ENCODE measurements around the gene METTL1. TPM values are rescaled to one million over a fixed set of nuclear protein-coding genes. Genes with fewer than 3 reads are reported as not detected.
A peak's percentile ranks its signal among the peaks of the same experiment; 100 is the strongest.

The METTL1 gene
- total RNA-seq, 2 experiments from 2014 or later, result 13.4 to 17.2 TPM

GRCh38 chr12:57735952-57736740 lies 35.8 kb downstream of the METTL1 start:
- no peak overlapping the region for H3K4me3 Mint-ChIP-seq
- no peak overlapping the region for H3K27ac Mint-ChIP-seq
- ChIA-PET POLR2A (no interaction called here), CTCF (interaction anchor here (0.9 to 1.5 kb wide), 2 partner anchors 9 to 21 kb away, joined by 3 to 5 read pairs; no protein-coding TSS in a partner anchor)
- no peaks in the 10 kb centered on the region for H3K9me3 Mint-ChIP-seq
- peaks cover 61% of the 10 kb centered on the region for H3K36me3 Mint-ChIP-seq (ENCODE audit: low read depth)
- peaks cover 26% of the 10 kb centered on the region for H3K4me1 Mint-ChIP-seq
- no peaks in the 10 kb centered on the region for H3K27me3 Mint-ChIP-seq
- no peak for DNase-seq

DNA sequence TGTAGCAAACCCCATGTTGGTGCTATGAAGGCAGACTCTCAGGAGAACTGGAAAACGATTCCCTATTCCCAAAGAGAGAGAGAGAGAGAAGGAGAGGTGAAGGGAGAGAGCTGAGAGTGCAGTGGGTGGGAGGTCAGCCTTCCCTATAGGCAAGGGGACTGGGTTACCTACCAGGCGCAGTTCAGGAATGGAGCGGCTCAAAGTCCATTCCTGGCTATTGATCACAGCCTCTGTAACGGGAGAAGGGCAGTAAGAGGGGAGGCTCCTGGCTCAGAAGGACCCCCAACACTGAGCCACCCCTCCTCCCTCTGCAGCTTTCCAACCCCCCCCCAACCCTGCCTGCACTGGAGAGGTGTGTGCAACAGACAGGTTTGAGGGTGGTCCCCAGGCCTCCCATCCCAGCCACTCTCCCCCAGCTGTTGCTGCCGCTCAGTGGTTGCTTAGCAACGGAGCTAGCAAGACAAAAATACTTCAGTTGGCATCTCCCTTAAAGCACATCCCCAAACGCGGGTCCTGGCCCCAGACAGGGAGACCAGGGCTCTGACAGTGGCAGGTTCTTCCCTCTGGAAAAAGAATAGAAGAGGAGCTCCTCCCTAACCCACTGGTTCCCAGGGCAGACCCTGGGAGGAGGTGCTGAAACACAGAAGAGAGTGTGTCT lies 36.6 kb downstream of the METTL1 start:
- ChIA-PET CTCF (interaction anchor here (0.8 to 2.9 kb wide), 4 partner anchors 9 to 22 kb away, joined by 3 to 8 read pairs (median 6); partner anchors contain the start of gene TSPAN31), POLR2A (interaction anchor here (0.7 kb wide), 1 partner anchor 9 kb away, joined by 3 read pairs; no protein-coding TSS in a partner anchor)
- Mint-ChIP-seq H3K4me3 (no peak overlapping the region), H3K9me3 (no peaks in the 10 kb centered on the region), H3K4me1 (peaks cover 19% of the 10 kb centered on the region), H3K36me3 (ENCODE audit: low read depth) (peaks cover 62% of the 10 kb centered on the region), H3K27ac (no peak overlapping the region), H3K27me3 (no peaks in the 10 kb centered on the region)
- no peak for DNase-seq

DNA sequence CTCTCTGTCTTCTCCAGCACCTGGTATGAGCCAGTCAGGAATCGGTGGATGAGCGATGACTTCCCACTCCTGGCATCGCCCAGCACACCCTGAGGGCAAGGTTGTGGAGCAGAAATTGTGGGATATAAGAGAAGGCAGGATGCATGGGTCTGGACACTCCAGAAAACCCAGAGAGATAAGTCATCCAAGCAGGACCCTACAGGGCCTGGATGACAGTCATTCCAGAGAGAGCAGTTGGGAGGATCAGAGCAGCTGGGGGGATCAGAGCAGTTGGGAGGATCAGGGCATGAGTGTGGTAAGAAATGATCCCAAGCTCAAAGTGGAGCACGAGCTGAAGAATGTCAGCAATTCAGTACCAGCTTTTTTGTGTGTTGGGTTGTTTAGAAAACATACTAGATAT lies 37.3 kb downstream of the METTL1 start:
- Mint-ChIP-seq H3K4me1 (peaks cover 13% of the 10 kb centered on the region), H3K27ac (no peak overlapping the region), H3K36me3 (ENCODE audit: low read depth) (peaks cover 68% of the 10 kb centered on the region), H3K27me3 (no peaks in the 10 kb centered on the region), H3K9me3 (no peaks in the 10 kb centered on the region), H3K4me3 (no peak overlapping the region)
- CTCF ChIA-PET, result interaction anchor here (0.8 to 2.9 kb wide), 4 partner anchors 10 to 22 kb away, joined by 3 to 8 read pairs (median 6); partner anchors contain the start of gene TSPAN31
- no peak for DNase-seq
- POLR2A ChIA-PET, result interaction anchor here (0.7 kb wide), 1 partner anchor 8 kb away, joined by 3 read pairs; no protein-coding TSS in a partner anchor

GRCh38 chr12:57733928-57734327 lies 38.0 kb downstream of the METTL1 start:
- no peaks in the 10 kb centered on the region for H3K27me3 Mint-ChIP-seq
- no peak overlapping the region for H3K27ac Mint-ChIP-seq
- H3K36me3 Mint-ChIP-seq (ENCODE audit: low read depth), result peaks cover 67% of the 10 kb centered on the region
- DNase-seq, result no peak
- H3K4me1 Mint-ChIP-seq, result peaks cover 7% of the 10 kb centered on the region
- no peak overlapping the region for H3K4me3 Mint-ChIP-seq
- ChIA-PET CTCF (interaction anchor here (2.9 kb wide), 1 partner anchor 12 kb away, joined by 8 read pairs; no protein-coding TSS in a partner anchor), POLR2A (no interaction called here)
- no peaks in the 10 kb centered on the region for H3K9me3 Mint-ChIP-seq

- no peak for DNase-seq
- CTCF ChIA-PET, result interaction anchor here (1.2 to 2.9 kb wide), 3 partner anchors 8 to 150 kb away, joined by 5 to 8 read pairs (median 5); no protein-coding TSS in a partner anchor
- H3K27ac Mint-ChIP-seq, result no peak overlapping the region
- H3K36me3 Mint-ChIP-seq (ENCODE audit: low read depth), result peaks cover 74% of the 10 kb centered on the region
- H3K4me1 Mint-ChIP-seq, result peaks cover 6% of the 10 kb centered on the region
- no peak overlapping the region for H3K4me3 Mint-ChIP-seq
- H3K9me3 Mint-ChIP-seq, result no peaks in the 10 kb centered on the region
- POLR2A ChIA-PET, result no interaction called here
- H3K27me3 Mint-ChIP-seq, result no peaks in the 10 kb centered on the region
Observed at GRCh38 chr12:57732726-57733593, 38.9 kb downstream of the METTL1 start.

GRCh38 chr12:57732270-57732669 lies 39.6 kb downstream of the METTL1 start:
- Mint-ChIP-seq H3K27ac (no peak overlapping the region), H3K4me3 (no peak overlapping the region), H3K9me3 (no peaks in the 10 kb centered on the region), H3K27me3 (no peaks in the 10 kb centered on the region), H3K4me1 (peaks cover 6% of the 10 kb centered on the region), H3K36me3 (ENCODE audit: low read depth) (peaks cover 79% of the 10 kb centered on the region)
- ChIA-PET CTCF (interaction anchor here (0.5 to 2.9 kb wide), 5 partner anchors 9 to 149 kb away, joined by 3 to 8 read pairs (median 5); partner anchors contain the start of gene OS9), POLR2A (no interaction called here)
- DNase-seq, result no peak

GRCh38 chr12:57731411-57732080 lies 40.4 kb downstream of the METTL1 start:
- no peak overlapping the region for H3K4me3 Mint-ChIP-seq
- ChIA-PET CTCF (interaction anchor here (0.5 to 1.5 kb wide), 2 partner anchors 23 to 38 kb away, joined by 3 read pairs; partner anchors contain the start of gene OS9), POLR2A (no interaction called here)
- no peaks in the 10 kb centered on the region for H3K9me3 Mint-ChIP-seq
- H3K36me3 Mint-ChIP-seq (ENCODE audit: low read depth), result peaks cover 80% of the 10 kb centered on the region
- H3K27ac Mint-ChIP-seq, result no peak overlapping the region
- no peak for DNase-seq
- no peaks in the 10 kb centered on the region for H3K27me3 Mint-ChIP-seq
- peaks cover 2% of the 10 kb centered on the region for H3K4me1 Mint-ChIP-seq

- no peak for DNase-seq
- no peaks in the 10 kb centered on the region for H3K9me3 Mint-ChIP-seq
- H3K27me3 Mint-ChIP-seq, result no peaks in the 10 kb centered on the region
- peaks cover 3% of the 10 kb centered on the region for H3K4me1 Mint-ChIP-seq
- CTCF ChIA-PET, result interaction anchor here (0.9 to 1.5 kb wide), 2 partner anchors 24 to 37 kb away, joined by 3 read pairs; partner anchors contain the start of gene OS9
- no peak overlapping the region for H3K27ac Mint-ChIP-seq
- peaks cover 82% of the 10 kb centered on the region for H3K36me3 Mint-ChIP-seq (ENCODE audit: low read depth)
- H3K4me3 Mint-ChIP-seq, result no peak overlapping the region
- POLR2A ChIA-PET, result no interaction called here
Observed at GRCh38 chr12:57730336-57731067, 41.4 kb downstream of the METTL1 start.

DNA sequence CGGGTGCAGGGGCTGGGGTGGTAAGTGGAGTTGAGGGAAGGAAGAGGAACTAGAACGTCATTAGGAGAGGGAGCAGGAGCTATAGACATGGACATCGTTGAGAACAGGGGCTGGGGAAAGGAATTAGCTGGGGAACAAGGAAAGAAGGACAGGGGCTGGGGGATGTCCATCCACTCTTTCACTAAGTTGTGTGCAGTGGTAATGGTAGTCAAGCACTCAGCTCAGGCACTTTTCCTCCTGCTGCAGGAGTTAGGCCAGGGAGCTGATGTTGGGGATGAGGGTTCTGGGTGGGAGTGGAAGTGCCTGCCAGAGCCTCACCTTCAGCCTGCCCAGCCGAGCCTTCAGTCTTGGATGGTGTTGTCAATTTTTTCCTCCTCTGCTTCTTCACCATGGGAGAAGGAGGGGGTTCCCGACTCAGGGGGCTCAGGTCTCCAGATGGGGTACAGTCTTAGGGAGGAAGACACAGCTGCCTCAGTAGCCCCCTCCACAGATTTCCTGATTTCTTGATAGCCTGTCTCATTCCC lies 42.5 kb downstream of the METTL1 start:
- Mint-ChIP-seq H3K27ac (no peak overlapping the region), H3K27me3 (no peaks in the 10 kb centered on the region), H3K4me1 (peaks cover 6% of the 10 kb centered on the region), H3K4me3 (no peak overlapping the region), H3K9me3 (no peaks in the 10 kb centered on the region), H3K36me3 (ENCODE audit: low read depth) (peaks cover 77% of the 10 kb centered on the region)
- CTCF ChIA-PET, result interaction anchor here (0.7 to 0.9 kb wide), 2 partner anchors 9 to 25 kb away, joined by 3 read pairs; no protein-coding TSS in a partner anchor
- POLR2A ChIA-PET, result no interaction called here
- no peak for DNase-seq

- peaks cover 6% of the 10 kb centered on the region for H3K4me1 Mint-ChIP-seq
- ChIA-PET CTCF (interaction anchor here (0.6 to 0.9 kb wide), 3 partner anchors 9 to 145 kb away, joined by 3 to 5 read pairs (median 4); no protein-coding TSS in a partner anchor), POLR2A (no interaction called here)
- no peak overlapping the region for H3K4me3 Mint-ChIP-seq
- H3K9me3 Mint-ChIP-seq, result no peaks in the 10 kb centered on the region
- H3K36me3 Mint-ChIP-seq (ENCODE audit: low read depth), result peaks cover 67% of the 10 kb centered on the region
- H3K27ac Mint-ChIP-seq, result peak overlapping the region; percentile 27
- H3K27me3 Mint-ChIP-seq, result no peaks in the 10 kb centered on the region
- peak; percentile 5 for DNase-seq
Observed at GRCh38 chr12:57727758-57728395, 44.0 kb downstream of the METTL1 start.

Measured in activated CD4-positive, alpha-beta T cell treated with anti-CD3 and anti-CD28 coated beads, Interleukin-2, amount 10 ng/mL, durations not matched to agents 7 days and 5 days (primary cell).